Activated naive CD4-positive, alpha-beta T cell treated with anti-CD3 and anti-CD28 coated beads, Interleukin-2, amount 50 U/mL, for 16 hours (primary cell): ENCODE results near the gene OR13F1.
"Not testable (repeated sequence)": the region's sequence is repeated elsewhere in the genome, so short reads cannot be mapped to it uniquely, and the experiment has no call there.

ENCODE experiments used
- DNase-seq: peaks from one replicate; pipeline ENCODE4 v3.0.0-alpha.2; 2020

Gene OR13F1, protein sequence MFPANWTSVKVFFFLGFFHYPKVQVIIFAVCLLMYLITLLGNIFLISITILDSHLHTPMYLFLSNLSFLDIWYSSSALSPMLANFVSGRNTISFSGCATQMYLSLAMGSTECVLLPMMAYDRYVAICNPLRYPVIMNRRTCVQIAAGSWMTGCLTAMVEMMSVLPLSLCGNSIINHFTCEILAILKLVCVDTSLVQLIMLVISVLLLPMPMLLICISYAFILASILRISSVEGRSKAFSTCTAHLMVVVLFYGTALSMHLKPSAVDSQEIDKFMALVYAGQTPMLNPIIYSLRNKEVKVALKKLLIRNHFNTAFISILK

DNA sequence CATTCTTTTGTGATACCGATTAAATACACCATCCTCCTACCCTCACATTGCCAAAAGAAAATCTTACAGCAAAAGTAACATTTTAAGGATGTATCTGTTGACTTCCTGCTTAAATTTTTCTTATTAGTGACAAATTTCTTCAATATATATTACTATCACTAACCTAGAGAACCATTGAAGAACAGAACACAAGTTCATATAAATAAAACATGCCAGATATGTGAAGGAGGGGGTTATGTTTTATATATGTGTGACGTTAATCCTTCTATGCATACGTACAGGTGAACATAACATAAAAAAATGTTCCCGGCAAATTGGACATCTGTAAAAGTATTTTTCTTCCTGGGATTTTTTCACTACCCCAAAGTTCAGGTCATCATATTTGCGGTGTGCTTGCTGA, at the start of gene OR13F1:
Gene OR13F1, plus strand, starts transcription at position 301 of the 400 bp plus-strand sequence. Its CDS starts 0 bp downstream, at position 301.
- DNase-seq: no peak

DNA sequence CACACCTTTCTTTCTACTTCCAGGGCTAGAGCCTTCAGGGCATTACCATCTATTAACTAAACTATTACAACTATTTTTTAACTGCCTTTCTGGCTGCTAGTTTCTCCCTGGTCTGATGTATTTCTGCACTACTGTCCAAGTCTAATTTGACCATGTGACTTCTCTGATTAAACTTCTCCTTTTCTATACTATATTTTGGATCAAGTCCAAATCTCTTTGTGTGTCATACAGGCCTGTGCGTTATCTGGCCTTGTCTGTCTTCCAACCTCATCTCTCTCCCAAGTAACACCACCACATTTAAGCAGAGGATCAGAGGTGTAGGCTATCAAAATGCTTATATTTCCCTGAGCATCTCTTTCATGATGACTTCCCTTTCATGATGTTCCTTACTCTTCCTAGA, 47.2 kb upstream of the OR13F1 start:
- DNase-seq: no peak

DNA sequence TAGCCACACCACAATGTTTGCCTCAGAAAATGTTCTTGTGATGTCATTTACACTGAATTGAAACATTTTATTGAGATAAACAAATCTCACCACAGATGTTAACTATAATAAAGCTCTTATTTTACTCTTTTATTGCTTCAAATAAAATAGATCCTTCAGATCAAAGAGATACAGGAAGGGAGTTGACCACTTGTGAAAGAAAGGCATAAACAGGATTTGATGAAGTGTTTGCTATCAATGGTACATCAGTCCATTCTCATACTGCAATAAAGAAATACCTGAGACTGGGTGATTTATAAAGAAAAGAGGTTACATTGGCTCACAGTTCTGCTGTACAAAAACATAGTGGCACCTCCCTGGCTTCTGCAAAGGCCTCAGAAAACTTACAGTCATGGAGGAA, 40.2 kb upstream of the OR13F1 start:
- DNase-seq: no peak

DNA sequence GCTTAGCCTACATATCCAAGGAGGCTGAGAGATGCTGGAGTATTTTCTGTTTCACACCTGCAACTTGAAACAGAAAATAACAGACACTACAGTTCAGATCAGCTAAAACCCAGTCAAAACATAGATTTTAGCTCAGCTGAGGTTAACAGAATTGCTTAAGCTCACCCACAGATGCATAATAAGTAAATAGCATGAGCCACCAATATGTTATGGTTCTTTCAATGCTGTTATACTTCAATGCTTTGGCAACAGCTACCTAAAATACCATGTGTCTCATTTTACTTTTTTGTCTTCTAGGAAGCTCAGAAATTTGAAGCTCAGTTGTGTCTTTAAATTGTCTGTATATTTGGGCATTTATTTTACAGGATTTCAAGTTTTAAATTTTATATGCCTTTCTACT, 35.8 kb upstream of the OR13F1 start:
- no peak for DNase-seq

DNA sequence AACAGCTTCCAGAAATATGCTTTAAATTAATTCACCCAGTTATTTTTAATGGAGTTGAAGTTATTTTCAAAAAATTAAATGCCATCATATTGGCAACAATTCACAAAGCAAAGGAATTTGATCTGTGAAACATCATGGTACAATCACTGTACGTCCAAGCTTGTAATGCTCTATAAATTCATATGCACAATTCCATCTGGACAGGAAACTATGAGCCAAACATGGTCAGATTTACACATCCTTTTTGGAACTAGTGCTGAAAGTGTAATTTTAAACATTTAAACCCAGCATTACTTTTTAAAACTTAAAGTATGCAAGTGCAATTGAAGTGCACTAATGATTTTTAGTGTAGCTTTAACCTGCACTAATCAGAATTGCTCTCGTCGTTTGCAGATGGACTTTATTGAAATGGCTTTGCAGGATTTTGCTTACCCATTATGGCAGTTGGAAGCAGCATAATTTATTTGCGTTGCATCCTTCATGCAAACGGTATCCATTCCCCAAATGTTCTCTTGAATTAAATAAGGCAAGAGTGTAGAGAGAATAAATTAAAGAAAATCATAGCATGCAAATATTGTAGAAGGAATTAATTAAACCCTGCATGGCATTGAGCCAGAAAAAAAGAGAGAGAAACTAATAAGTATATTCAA, 21.0 kb upstream of the OR13F1 start:
- no peak for DNase-seq

DNA sequence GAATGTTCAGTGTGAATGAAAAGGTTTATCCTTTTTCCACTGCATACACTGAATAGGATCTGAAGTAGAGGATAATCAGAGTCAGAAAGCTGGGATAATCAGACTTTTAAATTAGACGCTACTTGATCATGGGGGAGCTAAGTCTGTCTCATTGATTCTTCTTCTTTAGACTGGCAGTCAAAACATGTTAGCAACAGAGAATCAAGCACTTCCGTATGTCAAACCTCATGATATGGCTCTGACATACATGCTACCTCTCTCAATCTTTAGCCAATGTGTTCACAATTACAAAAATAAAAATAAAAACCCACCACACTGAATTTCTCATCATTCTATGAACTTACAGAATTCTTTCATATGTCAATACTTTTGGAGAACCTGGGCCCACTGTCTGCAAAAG, 19.0 kb upstream of the OR13F1 start:
- DNase-seq: no peak

DNA sequence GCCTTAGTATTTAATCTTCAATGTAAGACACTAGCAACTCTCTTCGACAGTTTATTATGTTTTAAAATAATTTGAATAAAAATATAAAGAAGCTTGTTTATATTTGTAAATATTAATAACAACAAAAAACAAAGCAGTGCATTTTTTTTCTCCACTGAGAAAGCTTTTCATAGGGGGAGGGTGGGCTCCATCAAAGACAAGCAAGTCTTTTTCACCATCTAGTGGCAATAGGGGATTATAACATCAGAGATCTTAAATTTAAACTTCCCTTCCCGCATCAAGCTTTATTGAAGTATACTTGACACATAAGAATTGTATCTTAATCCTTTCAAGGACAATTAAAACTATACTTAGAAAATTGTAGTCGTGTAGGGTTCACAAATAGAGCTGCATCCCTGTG, 9.3 kb upstream of the OR13F1 start:
- no peak for DNase-seq

DNA sequence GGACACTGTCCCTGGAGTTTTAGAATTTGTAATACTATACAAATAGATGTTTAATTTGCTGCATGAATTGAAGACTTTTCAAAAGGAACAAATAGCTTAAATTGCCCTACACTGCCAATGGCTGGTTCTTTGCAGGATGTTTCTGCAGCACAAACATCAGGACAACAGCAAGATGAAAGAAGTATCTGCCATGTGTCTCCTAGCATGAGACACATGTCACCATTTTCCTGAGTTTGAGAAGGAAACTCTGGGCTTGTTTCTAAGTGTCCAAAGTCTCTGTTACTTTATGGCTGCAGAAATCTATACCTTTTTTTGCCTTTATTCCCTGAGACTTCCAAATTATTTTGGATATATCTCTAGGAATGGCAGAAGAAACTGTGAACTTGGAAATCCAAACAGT, 623 bp upstream of the OR13F1 start:
- no peak for DNase-seq

DNA sequence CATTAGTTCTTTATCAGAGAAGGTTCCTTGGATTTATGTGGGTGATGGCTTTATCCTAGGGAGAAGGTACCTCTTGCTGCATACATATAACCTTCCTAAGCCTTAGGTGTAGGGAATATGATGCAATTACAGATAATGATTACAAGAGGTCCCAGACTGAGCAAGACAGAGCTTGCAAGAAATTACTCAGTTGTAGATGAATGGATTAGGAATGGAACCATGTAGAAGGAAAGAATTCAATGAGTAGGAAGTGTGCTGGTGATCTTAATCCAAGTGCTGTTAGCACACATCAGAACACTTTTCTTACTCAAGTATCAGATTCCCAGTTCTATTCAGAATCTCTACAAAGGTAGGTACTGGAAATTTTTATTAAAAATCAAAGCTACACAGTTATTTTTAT, 2.5 kb downstream of the OR13F1 start:
- DNase-seq: no peak

DNA sequence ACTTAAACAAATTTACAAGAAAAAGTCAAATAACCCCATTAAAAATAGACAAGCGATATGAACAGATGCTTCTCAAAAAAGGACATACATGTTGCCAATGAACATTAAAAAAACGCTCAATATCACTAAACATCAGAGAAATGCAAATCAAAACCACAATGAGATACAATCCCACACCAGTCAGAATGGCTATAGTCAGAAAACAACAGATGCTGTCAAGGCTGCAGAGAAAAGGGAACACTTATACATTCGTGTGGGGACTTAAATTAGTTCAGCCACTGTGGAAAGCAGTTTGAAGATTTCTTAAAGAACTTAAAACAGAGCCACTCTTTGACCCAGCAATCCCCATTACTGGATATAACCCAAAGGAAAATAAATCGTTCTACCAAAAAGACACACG, 10.8 kb downstream of the OR13F1 start:
- no peak for DNase-seq

DNA sequence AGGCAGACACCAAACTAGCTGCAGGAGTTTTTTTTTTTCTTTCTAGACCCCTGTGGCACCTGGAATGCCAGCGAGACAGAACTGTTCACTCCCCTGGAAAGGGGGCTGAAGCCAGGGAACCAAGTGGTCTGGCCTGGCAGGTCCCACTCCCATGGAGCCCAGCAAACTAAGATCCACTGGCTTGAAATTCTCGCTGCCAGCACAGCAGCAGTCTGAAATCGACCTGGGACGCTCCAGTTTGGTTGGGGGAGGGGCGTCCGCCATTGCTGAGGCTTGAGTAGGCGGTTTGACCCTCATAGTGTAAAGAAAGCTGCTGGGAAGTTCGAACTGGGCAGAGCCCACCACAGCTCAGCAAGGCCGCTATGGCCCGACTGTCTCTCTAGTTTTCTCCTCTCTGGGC, 16.2 kb downstream of the OR13F1 start:
- DNase-seq: not testable (repeated sequence)

DNA sequence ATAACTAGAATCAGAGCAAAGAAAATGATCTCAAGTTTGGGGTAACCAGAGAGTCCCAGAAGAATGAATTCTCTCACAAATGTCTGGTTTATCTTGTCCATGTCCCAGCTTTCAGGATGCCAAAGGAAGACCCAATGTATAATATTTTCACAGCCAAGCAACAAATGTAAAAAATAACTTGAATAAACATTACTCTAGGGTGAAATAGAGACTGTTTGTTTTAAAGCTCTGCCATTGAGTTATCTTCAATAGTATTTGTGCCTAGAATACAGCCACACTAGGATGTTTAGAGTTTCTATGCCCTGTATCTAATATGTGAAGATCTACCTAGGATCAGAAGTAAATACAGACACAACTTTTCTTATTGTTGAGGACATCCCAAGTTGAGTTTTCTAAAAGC, 23.0 kb downstream of the OR13F1 start, which contains the start of gene OR13C4:
Gene OR13C4, minus strand, starts transcription at position 101 of the 400 bp plus-strand sequence. Its CDS starts 0 bp downstream, at position 101.
- no peak for DNase-seq

DNA sequence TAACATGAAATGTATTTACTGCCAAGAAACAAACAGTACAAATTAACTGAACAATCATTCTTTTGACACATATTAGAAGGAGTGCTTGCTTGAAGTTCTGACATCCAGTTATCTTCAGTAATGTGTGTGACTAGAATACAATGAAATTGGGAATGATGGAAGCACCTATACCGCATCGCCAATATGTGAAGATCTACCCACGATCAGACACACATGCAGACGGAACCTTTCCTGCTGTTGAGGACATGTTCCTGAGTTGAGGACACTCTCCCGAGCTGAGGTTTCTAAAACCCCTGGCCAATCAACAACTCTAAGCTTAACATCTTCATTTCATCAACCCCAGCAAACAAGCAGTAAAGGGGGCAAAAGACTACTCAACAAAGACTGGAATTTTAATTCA, 32.7 kb downstream of the OR13F1 start, which contains the start of gene OR13C3:
Gene OR13C3, minus strand, starts transcription at position 101 of the 400 bp plus-strand sequence. CDS start 133 bp downstream, outside the sequence.
- DNase-seq: no peak

DNA sequence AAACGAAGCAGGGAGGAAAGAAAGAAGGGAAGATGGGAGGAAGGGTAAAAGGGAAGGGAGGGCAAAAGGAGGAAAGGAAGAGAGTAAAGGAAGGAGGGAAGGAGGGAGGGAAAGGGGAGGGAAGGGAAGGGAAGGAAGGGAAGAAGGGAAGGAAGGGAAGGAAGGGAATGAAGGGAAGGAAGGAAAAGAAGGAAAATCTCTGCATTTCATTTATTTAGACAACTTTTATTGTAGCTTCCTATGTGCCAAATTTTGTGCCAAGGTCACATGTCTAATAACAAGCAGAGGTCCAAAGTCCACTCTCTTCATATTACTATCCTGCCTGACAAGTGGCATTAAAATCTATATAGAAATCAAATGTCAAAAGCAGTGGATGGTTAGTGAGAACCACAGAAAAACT, 35.2 kb downstream of the OR13F1 start:
- no peak for DNase-seq

DNA sequence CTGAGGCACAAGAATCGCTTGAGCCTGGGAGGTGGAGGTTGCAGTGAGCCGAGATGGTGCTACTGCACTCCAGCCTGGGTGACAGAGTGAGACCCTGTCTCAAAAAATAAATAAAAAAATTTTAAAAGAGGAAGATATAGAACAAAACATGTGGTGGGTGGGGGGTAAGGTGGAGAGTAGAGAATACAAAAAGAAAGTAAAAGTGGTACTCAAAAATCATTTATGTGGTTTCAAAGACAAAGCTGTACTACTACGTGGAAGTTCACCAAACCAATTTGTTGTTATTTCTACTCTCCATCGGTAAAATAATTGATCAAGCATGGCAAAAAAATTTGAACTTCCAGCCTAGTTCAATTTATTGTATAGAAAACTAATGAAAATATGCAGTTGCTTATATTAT, 40.6 kb downstream of the OR13F1 start:
- DNase-seq: no peak

DNA sequence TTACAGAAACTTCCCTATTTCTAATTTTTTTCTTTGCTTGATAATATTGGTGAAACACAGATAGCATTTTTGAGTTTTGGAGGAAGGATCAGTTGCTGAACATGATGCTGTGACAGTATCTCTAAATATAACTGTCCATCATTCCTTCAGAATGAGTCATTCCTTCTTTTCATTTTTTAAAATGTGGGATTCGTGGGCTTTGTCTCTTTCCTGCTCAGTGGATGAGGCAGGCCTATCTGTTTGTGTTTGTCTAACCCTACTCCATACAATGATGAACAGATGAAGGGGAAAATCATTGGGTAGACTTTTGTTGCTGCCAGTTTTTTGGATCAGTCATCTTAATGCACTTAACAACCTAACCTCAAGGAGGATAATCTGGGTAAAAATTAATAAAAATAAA, 49.2 kb downstream of the OR13F1 start:
- DNase-seq: no peak
